ENCODE measurements around the gene PSMD2.

Gene PSMD2

DNA sequence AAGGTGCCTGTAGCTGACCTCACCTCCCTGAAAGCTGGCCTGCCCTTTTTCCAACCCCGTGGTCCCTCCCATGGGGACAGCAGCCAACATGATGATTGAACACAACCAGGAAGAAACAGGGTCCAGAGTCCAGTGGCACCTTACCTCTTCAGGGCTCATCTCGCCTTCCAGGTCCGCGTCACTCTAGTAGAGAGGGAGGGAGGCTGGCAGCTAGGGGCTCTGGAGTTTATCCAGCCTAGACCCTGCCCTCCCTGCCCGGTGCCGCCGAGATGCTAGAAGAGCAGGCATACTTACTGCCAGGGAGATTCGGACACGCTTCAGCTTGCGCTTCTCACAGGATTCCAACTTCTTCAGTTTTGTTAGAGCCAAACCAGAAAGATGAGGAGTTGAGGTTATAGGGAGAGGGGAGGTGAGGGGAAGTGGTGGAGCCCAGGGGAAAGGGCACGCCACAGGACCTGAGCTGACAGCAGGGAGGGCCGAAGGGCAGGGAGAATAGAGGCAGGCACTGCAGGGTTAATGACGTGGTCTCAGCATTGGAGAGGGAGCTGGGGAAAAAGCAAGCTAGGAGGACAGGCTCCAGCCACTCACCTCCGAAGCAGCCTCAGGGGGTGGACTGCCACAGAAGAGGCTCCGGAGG, 53.2 kb downstream of the PSMD2 start:
- Histone ChIP-seq H3K36me3 (ENCODE audit: low read length) (no peaks in the 10 kb centered on the region), H3K27me3 (ENCODE audit: low read length) (no peaks in the 10 kb centered on the region), H3K9me2 (replicated peaks; ENCODE audit: insufficient read depth, low read length) (no peaks in the 10 kb centered on the region), H3K9ac (ENCODE audit: low read length) (no peak overlapping the region), H3K27ac (ENCODE audit: low read depth, low read length) (no peak overlapping the region), H2AFZ (ENCODE audit: low read depth, low read length, severe bottlenecking) (no peak overlapping the region), H3K4me2 (ENCODE audit: low read depth, low read length, poor library complexity, severe bottlenecking) (no peak overlapping the region), H3K79me2 (ENCODE audit: insufficient read depth, low read length) (no peaks in the 10 kb centered on the region), H3F3A (ENCODE audit: insufficient read depth) (no peaks in the 10 kb centered on the region), H4K20me1 (ENCODE audit: low read depth, low read length) (no peaks in the 10 kb centered on the region), H3K4me3 (ENCODE audit: insufficient read depth, low read length, poor library complexity, severe bottlenecking) (no peak overlapping the region), H3K9me3 (ENCODE audit: insufficient read depth, low read length) (no peaks in the 10 kb centered on the region)
- TF ChIP-seq, protein P1, sequence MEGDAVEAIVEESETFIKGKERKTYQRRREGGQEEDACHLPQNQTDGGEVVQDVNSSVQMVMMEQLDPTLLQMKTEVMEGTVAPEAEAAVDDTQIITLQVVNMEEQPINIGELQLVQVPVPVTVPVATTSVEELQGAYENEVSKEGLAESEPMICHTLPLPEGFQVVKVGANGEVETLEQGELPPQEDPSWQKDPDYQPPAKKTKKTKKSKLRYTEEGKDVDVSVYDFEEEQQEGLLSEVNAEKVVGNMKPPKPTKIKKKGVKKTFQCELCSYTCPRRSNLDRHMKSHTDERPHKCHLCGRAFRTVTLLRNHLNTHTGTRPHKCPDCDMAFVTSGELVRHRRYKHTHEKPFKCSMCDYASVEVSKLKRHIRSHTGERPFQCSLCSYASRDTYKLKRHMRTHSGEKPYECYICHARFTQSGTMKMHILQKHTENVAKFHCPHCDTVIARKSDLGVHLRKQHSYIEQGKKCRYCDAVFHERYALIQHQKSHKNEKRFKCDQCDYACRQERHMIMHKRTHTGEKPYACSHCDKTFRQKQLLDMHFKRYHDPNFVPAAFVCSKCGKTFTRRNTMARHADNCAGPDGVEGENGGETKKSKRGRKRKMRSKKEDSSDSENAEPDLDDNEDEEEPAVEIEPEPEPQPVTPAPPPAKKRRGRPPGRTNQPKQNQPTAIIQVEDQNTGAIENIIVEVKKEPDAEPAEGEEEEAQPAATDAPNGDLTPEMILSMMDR (IDR thresholded peaks at IDR 0.05; ENCODE audit: insufficient read depth, low read length, poor library complexity, severe bottlenecking), result no peak
- no peak for TF ChIP-seq EZH2phosphoT487 (conservative IDR thresholded peaks at IDR 0.05; ENCODE audit: low read length)

- no peak overlapping the region for H3K27ac ChIP-seq (ENCODE audit: low read depth, low read length)
- no peaks in the 10 kb centered on the region for H3K9me2 ChIP-seq (replicated peaks; ENCODE audit: insufficient read depth, low read length)
- no peak overlapping the region for H3K4me3 ChIP-seq (ENCODE audit: insufficient read depth, low read length, poor library complexity, severe bottlenecking)
- H2AFZ ChIP-seq (ENCODE audit: low read depth, low read length, severe bottlenecking), result no peak overlapping the region
- no peak overlapping the region for H3K4me2 ChIP-seq (ENCODE audit: low read depth, low read length, poor library complexity, severe bottlenecking)
- H3K9ac ChIP-seq (ENCODE audit: low read length), result no peak overlapping the region
- H3K9me3 ChIP-seq (ENCODE audit: insufficient read depth, low read length), result no peaks in the 10 kb centered on the region
- TF ChIP-seq EZH2phosphoT487 (conservative IDR thresholded peaks at IDR 0.05; ENCODE audit: low read length), result no peak
- TF ChIP-seq, protein P1 (IDR thresholded peaks at IDR 0.05; ENCODE audit: insufficient read depth, low read length, poor library complexity, severe bottlenecking), result no peak
- no peaks in the 10 kb centered on the region for H4K20me1 ChIP-seq (ENCODE audit: low read depth, low read length)
- no peaks in the 10 kb centered on the region for H3K36me3 ChIP-seq (ENCODE audit: low read length)
- no peaks in the 10 kb centered on the region for H3K79me2 ChIP-seq (ENCODE audit: insufficient read depth, low read length)
- H3K27me3 ChIP-seq (ENCODE audit: low read length), result no peaks in the 10 kb centered on the region
- no peaks in the 10 kb centered on the region for H3F3A ChIP-seq (ENCODE audit: insufficient read depth)
Measured at GRCh38 chr3:184352897-184353545, 54.0 kb downstream of the PSMD2 start.

DNA sequence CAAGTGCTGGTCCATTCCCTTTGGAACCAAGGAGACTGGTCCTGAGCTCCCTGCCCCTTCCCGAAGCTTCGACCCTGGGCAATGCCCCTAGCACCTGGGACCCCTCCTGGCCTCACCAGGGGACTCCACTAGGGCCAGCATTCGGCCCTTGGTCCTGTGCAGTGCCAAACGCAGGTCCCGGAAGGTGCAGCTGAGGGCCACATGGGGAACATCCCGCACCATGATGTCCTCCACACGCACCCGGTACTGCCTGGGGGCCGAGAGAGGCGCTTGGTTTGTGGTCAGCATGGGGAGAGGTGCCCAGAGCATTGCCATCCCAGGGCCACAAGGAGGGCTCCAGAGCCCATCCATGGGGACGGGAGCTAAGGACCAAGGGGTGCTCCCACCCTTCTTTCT, 54.5 kb downstream of the PSMD2 start:
- no peaks in the 10 kb centered on the region for H3K36me3 ChIP-seq (ENCODE audit: low read length)
- H3K4me3 ChIP-seq (ENCODE audit: insufficient read depth, low read length, poor library complexity, severe bottlenecking), result no peak overlapping the region
- H3K9me2 ChIP-seq (replicated peaks; ENCODE audit: insufficient read depth, low read length), result no peaks in the 10 kb centered on the region
- H3K9ac ChIP-seq (ENCODE audit: low read length), result no peak overlapping the region
- H3F3A ChIP-seq (ENCODE audit: insufficient read depth), result no peaks in the 10 kb centered on the region
- H3K27ac ChIP-seq (ENCODE audit: low read depth, low read length), result no peak overlapping the region
- no peaks in the 10 kb centered on the region for H4K20me1 ChIP-seq (ENCODE audit: low read depth, low read length)
- no peaks in the 10 kb centered on the region for H3K9me3 ChIP-seq (ENCODE audit: insufficient read depth, low read length)
- H3K4me2 ChIP-seq (ENCODE audit: low read depth, low read length, poor library complexity, severe bottlenecking), result no peak overlapping the region
- no peaks in the 10 kb centered on the region for H3K27me3 ChIP-seq (ENCODE audit: low read length)
- TF ChIP-seq EZH2phosphoT487 (conservative IDR thresholded peaks at IDR 0.05; ENCODE audit: low read length), result no peak
- TF ChIP-seq, protein P1 (IDR thresholded peaks at IDR 0.05; ENCODE audit: insufficient read depth, low read length, poor library complexity, severe bottlenecking), result no peak
- no peaks in the 10 kb centered on the region for H3K79me2 ChIP-seq (ENCODE audit: insufficient read depth, low read length)
- H2AFZ ChIP-seq (ENCODE audit: low read depth, low read length, severe bottlenecking), result no peak overlapping the region
